H1 (cell line): Measurements from ENCODE around the gene EEF2. TPM values are rescaled to one million over a fixed set of nuclear protein-coding genes. Genes with fewer than 3 reads are reported as not detected.
A peak's percentile ranks its signal among the peaks of the same experiment; 100 is the strongest.

Experiments used
- CTCF ChIA-PET: fragments of 300-600 bp; sonication (Branson Sonifier 250); formaldehyde crosslinking; loops from one replicate; lab custom pipeline; 2021; ENCODE audit not compliant: partially characterized antibody; lab: Charles Lee
- POLR2A ChIA-PET: fragments of 300-600 bp; sonication (Branson Sonifier 250); formaldehyde crosslinking; loops from one replicate; lab custom pipeline; 2021; ENCODE audit warnings: inconsistent platforms; ENCODE audit not compliant: partially characterized antibody; lab: Charles Lee
- DNase-seq, 2 experiments: peaks; one replicate each; pipeline versions ENCODE4 v3.0.0 to v3.0.0-alpha.2; 2010 to 2022; ENCODE audit warnings: low spot score in 2 of 2, low read depth in 1 of 2, mixed read lengths in 1 of 2
- FAIRE-seq: peaks from 2 replicates; lab custom pipeline; 2011; peaks lifted over from hg19 to GRCh38; lab: Jason Lieb, UNC
- H2AFZ ChIP-seq: 2 replicates; pipeline ENCODE4 v1.8.1; 2012; ENCODE audit warnings: low read length, inconsistent platforms
- H2AK5ac ChIP-seq: 2 replicates; pipeline ENCODE4 v1.6.1; 2013; ENCODE audit warnings: low read depth, low read length
- H2BK120ac ChIP-seq: replicated peaks from 2 replicates; pipeline ENCODE3; 2013; ENCODE audit warnings: low read depth, low read length, inconsistent platforms
- H2BK12ac ChIP-seq: 2 replicates; pipeline ENCODE4 v1.6.1; 2013; ENCODE audit warnings: low read depth, low read length
- H2BK15ac ChIP-seq: 2 replicates; pipeline ENCODE4 v1.6.1; 2013; ENCODE audit warnings: low read length
- H2BK20ac ChIP-seq: 2 replicates; pipeline ENCODE4 v1.6.1; 2013; ENCODE audit warnings: low read length
- H2BK5ac ChIP-seq: 2 replicates; pipeline ENCODE4 v1.6.1; 2013; ENCODE audit warnings: low read depth, low read length
- H3K14ac ChIP-seq: 2 replicates; pipeline ENCODE4 v1.6.1; 2013; ENCODE audit warnings: inconsistent platforms; ENCODE audit not compliant: insufficient read length
- H3K18ac ChIP-seq: 2 replicates; pipeline ENCODE4 v1.6.1; 2013; ENCODE audit warnings: low read length; ENCODE audit errors: extremely low read depth
- H3K23ac ChIP-seq: 2 replicates; pipeline ENCODE4 v1.6.1; 2013; ENCODE audit warnings: inconsistent platforms; ENCODE audit not compliant: insufficient read length
- H3K23me2 ChIP-seq: 2 replicates; pipeline ENCODE4 v1.6.1; 2013; ENCODE audit warnings: low read depth, low read length
- H3K27ac ChIP-seq: 2 replicates; pipeline ENCODE4 v1.6.1; 2011; ENCODE audit warnings: low read depth, low read length, inconsistent platforms
- H3K27me3 ChIP-seq, 4 experiments: replicated peaks in 1 of 4; 1 replicate in 1 of 4; 2 replicates in 3 of 4; pipeline versions ENCODE4 v1.6.1 to v1.8.1; 2011 to 2013; ENCODE audit warnings: low read length in 3 of 4, mild to moderate bottlenecking in 3 of 4, inconsistent platforms in 2 of 4, mixed read lengths in 2 of 4, moderate library complexity in 1 of 4; ENCODE audit not compliant: control insufficient read depth in 3 of 4, insufficient read depth in 3 of 4; ENCODE audit errors: extremely low read depth in 1 of 4
- H3K36me3 ChIP-seq, 4 experiments: 2 replicates each; pipeline versions ENCODE4 v1.6.1 to v1.8.1; 2011 to 2013; ENCODE audit warnings: mild to moderate bottlenecking in 4 of 4, low read length in 3 of 4, moderate library complexity in 2 of 4, control low read depth in 1 of 4, inconsistent platforms in 1 of 4; ENCODE audit not compliant: insufficient read depth in 4 of 4, control insufficient read depth in 2 of 4
- H3K4ac ChIP-seq: replicated peaks from 2 replicates; pipeline ENCODE3; 2013; ENCODE audit warnings: low read length, low read depth, mixed read lengths, inconsistent platforms; ENCODE audit not compliant: insufficient read length
- H3K4me1 ChIP-seq, 4 experiments: replicated peaks in 1 of 4; 1 replicate in 1 of 4; 2 replicates in 3 of 4; pipeline versions ENCODE4 v1.6.1 to v1.8.1; 2011 to 2013; ENCODE audit warnings: low read length in 3 of 4, inconsistent platforms in 2 of 4, mixed read lengths in 1 of 4; ENCODE audit not compliant: insufficient read depth in 4 of 4, control insufficient read depth in 3 of 4
- H3K4me2 ChIP-seq, 2 experiments: 2 replicates each; pipeline versions ENCODE4 v1.6.1 to v1.8.1; 2011 to 2013; ENCODE audit warnings: low read depth in 2 of 2, low read length in 2 of 2, control low read depth in 1 of 2, inconsistent platforms in 1 of 2, mild to moderate bottlenecking in 1 of 2; ENCODE audit not compliant: insufficient read depth in 1 of 2
- H3K4me3 ChIP-seq, 4 experiments: fragments of 200-600, 300-600 bp in 1 of 4; sonication (generic), shearing (Covaris generic), sonication (Bioruptor Twin) in 1 of 4; 2 replicates each; pipeline versions ENCODE4 v1.5.1 to v1.8.1; 2011 to 2016; ENCODE audit warnings: low read length in 4 of 4, low read depth in 3 of 4, control low read depth in 2 of 4, inconsistent platforms in 2 of 4, mild to moderate bottlenecking in 2 of 4, mixed read lengths in 1 of 4, moderate library complexity in 1 of 4; ENCODE audit not compliant: insufficient read depth in 2 of 4; ENCODE audit errors: extremely low read depth in 1 of 4
- H3K56ac ChIP-seq: replicated peaks from 2 replicates; pipeline ENCODE3; 2013; ENCODE audit warnings: low read depth, mild to moderate bottlenecking, mixed read lengths, low read length, inconsistent platforms; ENCODE audit not compliant: insufficient read length
- H3K79me1 ChIP-seq: 2 replicates; pipeline ENCODE4 v1.6.1; 2013; ENCODE audit warnings: low read depth, low read length, control low read depth
- H3K79me2 ChIP-seq, 2 experiments: 2 replicates each; pipeline versions ENCODE4 v1.6.1 to v1.8.1; 2012 to 2013; ENCODE audit warnings: low read length in 2 of 2, mild to moderate bottlenecking in 2 of 2, inconsistent platforms in 1 of 2; ENCODE audit not compliant: insufficient read depth in 2 of 2, control insufficient read depth in 1 of 2
- H3K9ac ChIP-seq, 4 experiments: replicated peaks in 1 of 4; 1 replicate in 1 of 4; 2 replicates in 3 of 4; pipeline versions ENCODE4 v1.6.1 to v1.8.1; 2011 to 2013; ENCODE audit warnings: low read depth in 3 of 4, low read length in 3 of 4, control low read depth in 2 of 4, mild to moderate bottlenecking in 2 of 4, moderate library complexity in 2 of 4, inconsistent platforms in 1 of 4; ENCODE audit errors: extremely low read depth in 1 of 4
- H3K9me3 ChIP-seq, 2 experiments: 2 replicates each; pipeline versions ENCODE4 v1.6.1 to v1.8.1; 2012 to 2013; ENCODE audit warnings: mild to moderate bottlenecking in 2 of 2, moderate library complexity in 2 of 2, control low read depth in 1 of 2, inconsistent platforms in 1 of 2, low read depth in 1 of 2, low read length in 1 of 2, mixed read lengths in 1 of 2; ENCODE audit not compliant: insufficient read depth in 2 of 2
- H4K20me1 ChIP-seq, 2 experiments: replicated peaks in 1 of 2; 2 replicates each; pipeline versions ENCODE3 to v1.8.1; 2011 to 2013; ENCODE audit warnings: inconsistent platforms in 2 of 2, low read length in 2 of 2, mild to moderate bottlenecking in 1 of 2; ENCODE audit not compliant: insufficient read depth in 2 of 2, control insufficient read depth in 1 of 2
- H4K5ac ChIP-seq: 2 replicates; pipeline ENCODE4 v1.6.1; 2013; ENCODE audit warnings: low read length, low read depth, mixed read lengths, inconsistent platforms; ENCODE audit not compliant: insufficient read length
- H4K8ac ChIP-seq: 2 replicates; pipeline ENCODE4 v1.8.0; 2013; ENCODE audit warnings: mild to moderate bottlenecking, moderate library complexity, low read length, inconsistent platforms; ENCODE audit not compliant: insufficient read depth; ENCODE audit errors: extremely low read depth
- H4K91ac ChIP-seq: replicated peaks from 2 replicates; pipeline ENCODE3; 2013; ENCODE audit warnings: low read length, mixed read lengths, inconsistent platforms; ENCODE audit not compliant: insufficient read length
- BCL11A ChIP-seq, 2 experiments: IDR thresholded peaks; one replicate each; pipeline ENCODE4 v1.6.1; 2011; ENCODE audit warnings: low read depth in 2 of 2, low read length in 2 of 2, mild to moderate bottlenecking in 2 of 2
- CBX8 ChIP-seq: fragments of 300-800, 300-1000 bp; sonication (generic); IDR thresholded peaks from 2 replicates; pipeline ENCODE4 v1.7.1; 2016; ENCODE audit warnings: low read depth, low read length, borderline replicate concordance
- CTBP2 ChIP-seq: IDR thresholded peaks from 2 replicates; pipeline ENCODE4 v1.7.0; 2011; ENCODE audit warnings: borderline replicate concordance, mild to moderate bottlenecking, moderate library complexity, mixed read lengths, low read length; ENCODE audit not compliant: insufficient read depth, insufficient read length
- EGR1 ChIP-seq: IDR thresholded peaks from 2 replicates; pipeline ENCODE4 v1.6.1; 2011; ENCODE audit warnings: low read depth, low read length, borderline replicate concordance
- FOSL1 ChIP-seq: IDR thresholded peaks from 2 replicates; pipeline ENCODE4 v1.6.1; 2011; ENCODE audit warnings: mild to moderate bottlenecking, low read depth, low read length, moderate library complexity; ENCODE audit not compliant: insufficient read depth
- GTF2F1 ChIP-seq: IDR thresholded peaks from 2 replicates; pipeline ENCODE4 v1.6.1; 2012; ENCODE audit warnings: low read depth, low read length, improper control_type of control experiment, borderline replicate concordance
- KDM1A ChIP-seq: fragments of 200-600, 300-600 bp; sonication (generic); IDR thresholded peaks from 2 replicates; pipeline ENCODE4 v1.7.1; 2016; ENCODE audit warnings: mild to moderate bottlenecking, low read length, borderline replicate concordance
- MAX ChIP-seq: IDR thresholded peaks from 2 replicates; pipeline ENCODE4 v1.6.1; 2012; ENCODE audit warnings: inconsistent platforms
- POLR2A ChIP-seq, 2 experiments: IDR thresholded peaks; 1 replicate in 1 of 2; 2 replicates in 1 of 2; pipeline ENCODE4 v1.6.1; 2011; ENCODE audit warnings: low read depth in 2 of 2, low read length in 2 of 2, mild to moderate bottlenecking in 2 of 2; ENCODE audit errors: control extremely low read depth in 1 of 2
- POLR2AphosphoS5 ChIP-seq: IDR thresholded peaks from 2 replicates; pipeline ENCODE4 v1.6.1; 2011; ENCODE audit warnings: low read depth, low read length
- RFX5 ChIP-seq: IDR thresholded peaks from 2 replicates; pipeline ENCODE4 v1.6.1; 2011; ENCODE audit warnings: low read depth, low read length, improper control_type of control experiment, borderline replicate concordance
- SP2 ChIP-seq: IDR thresholded peaks from 2 replicates; pipeline ENCODE4 v1.6.1; 2012; ENCODE audit warnings: mild to moderate bottlenecking, low read length, inconsistent platforms
- SRF ChIP-seq: IDR thresholded peaks from 2 replicates; pipeline ENCODE4 v1.6.1; 2011; ENCODE audit warnings: mild to moderate bottlenecking, low read depth, low read length, moderate library complexity
- TBP ChIP-seq: IDR thresholded peaks from 2 replicates; pipeline ENCODE4 v1.6.1; 2011; ENCODE audit warnings: low read depth, low read length, improper control_type of control experiment
- WGBS, 2 experiments: shearing (Covaris generic) in 1 of 2; methylation state at CpG; one replicate each; pipeline versions ENCODE4 v1.1.6 to v1.1.7; 2013 to 2015; ENCODE audit warnings: low lambda C conversion rate in 2 of 2, mixed read lengths in 2 of 2, inconsistent platforms in 1 of 2, low coverage in 1 of 2, missing lambda C conversion rate in 1 of 2; ENCODE audit not compliant: insufficient replicate concordance in 2 of 2, insufficient coverage in 1 of 2, insufficient read length in 1 of 2; ENCODE audit errors: extremely low coverage in 1 of 2, missing lambda C conversion rate in 1 of 2; 5-methylcytosine and 5-hydroxymethylcytosine counted together
- polyA plus RNA-seq, 7 experiments: library from polyadenylated mRNA; depleted of rRNA in 3 of 7; stranded (reverse) in 5 of 7; unstranded in 2 of 7; fragments of >200 nt in 5 of 7; fragments of 200-250 nt in 2 of 7; gene quantifications; 1 replicate in 5 of 7; 2 replicates in 1 of 7; 4 replicates in 1 of 7; pipeline versions ENCODE4 v1.2.1 to v1.2.3, GENCODE V29; 2011 to 2013; ENCODE audit warnings: missing spikeins in 2 of 7, mixed read lengths in 2 of 7
- total RNA-seq: library from RNA; stranded (reverse); fragmentation: NEBNext Ultra II Directional; extraction: Animal tissue kit (Norgen Biotek cat#: 25700); gene quantifications from 2 replicates; pipeline ENCODE4 v1.2.1, GENCODE V29; 2021

Gene EEF2
- total and polyA plus RNA-seq, 2 of the 8 experiments (the other 6 are each of a cell fraction or from before 2014, with no cell fraction given) = 1,554 to 3,380 TPM

GRCh38 chr19:3981373-3981735 is 3.9 kb downstream of the EEF2 start:
- H3K79me2 ChIP-seq = peaks cover 19 to 68% of the 10 kb centered on the region in 2 experiments
- no peak overlapping the region for H4K5ac ChIP-seq
- no peak overlapping the region for H3K18ac ChIP-seq
- H3K4me1 ChIP-seq = peaks cover 2 to 13% (median 9%) of the 10 kb centered on the region in 4 experiments
- no peak overlapping the region for H2BK15ac ChIP-seq
- no peak overlapping the region for H2AK5ac ChIP-seq
- H3K4me3 ChIP-seq = no peak overlapping the region
- peaks cover 8% of the 10 kb centered on the region for H3K23me2 ChIP-seq
- no peak overlapping the region for H3K4me2 ChIP-seq
- FAIRE-seq (no peak), DNase-seq (no peak)
- H2BK20ac ChIP-seq = no peak overlapping the region
- peaks cover 20% of the 10 kb centered on the region for H3K79me1 ChIP-seq
- no peaks in the 10 kb centered on the region for H3K27me3 ChIP-seq
- peaks cover 78 to 80% of the 10 kb centered on the region in 2 experiments for H4K20me1 ChIP-seq
- no peak overlapping the region for H2AFZ ChIP-seq
- WGBS, 2 experiments = 91% methylated on average over 10 of the region's 10 CpGs; no CpG with 5 or more reads in 1 of the 2 experiments
- no peak overlapping the region for H2BK12ac ChIP-seq
- no peak overlapping the region for H3K4ac ChIP-seq
- no peak overlapping the region for H3K23ac ChIP-seq
- H3K9me3 ChIP-seq = no peaks in the 10 kb centered on the region
- TF ChIP-seq CBX8 (no peak), POLR2AphosphoS5 (peak; percentile 17; the same call in 1 of the 2 replicates), SRF (no peak), SP2 (no peak), BCL11A (IDR thresholded peaks at IDR 0.05; ENCODE audit: low read depth in 2 of 2, low read length in 2 of 2) (no peak), GTF2F1 (no peak), RFX5 (no peak), FOSL1 (no peak), KDM1A (no peak), MAX (no peak), POLR2A (IDR thresholded peaks at IDR 0.05; ENCODE audit: control extremely low read depth in 1 of 2, low read depth in 2 of 2, low read length in 2 of 2) (peak; percentile 10 to 74; a peak in 2 of 3 replicates), CTBP2 (no peak), EGR1 (no peak), TBP (no peak)
- no peak overlapping the region for H3K56ac ChIP-seq
- H3K14ac ChIP-seq = no peak overlapping the region
- H3K9ac ChIP-seq = no peak overlapping the region; a peak in 1 of 7 replicates
- peak overlapping the region; percentile 4; the same call in 1 of the 2 replicates for H2BK5ac ChIP-seq
- H4K8ac ChIP-seq = peak overlapping the region; percentile 91; the same call in 1 of the 2 replicates
- CTCF ChIA-PET = interaction anchor here (0.6 kb wide), 1 partner anchor 440 kb away, joined by 3 read pairs; no protein-coding TSS in a partner anchor
- peak overlapping the region; percentile 29; the same call in 1 of the 2 replicates for H3K27ac ChIP-seq
- no peak overlapping the region for H2BK120ac ChIP-seq
- POLR2A ChIA-PET = interaction anchor here (0.6 to 12.0 kb wide), 12 partner anchors 8 to 202 kb away, joined by 3 to 870 read pairs (median 4); partner anchors contain the start of genes ATCAY, DAPK3, NMRK2 and PIAS4
- no peak overlapping the region for H4K91ac ChIP-seq
- peaks cover 73 to 83% (median 78%) of the 10 kb centered on the region in 4 experiments for H3K36me3 ChIP-seq
